Measurements from ENCODE around the gene LRRC36.

Gene LRRC36

GRCh38 chr16:67312719-67313118 is 13.9 kb upstream of the LRRC36 start:
- no peak for DNase-seq (ENCODE audit: low read depth, low spot score)
- TF ChIP-seq CTCF (IDR thresholded peaks at IDR 0.05; ENCODE audit: insufficient read depth, low read length, missing control alignments), result no peak
- POLR2A ChIA-PET, result no interaction called here
- H3K4me3 ChIP-seq (ENCODE audit: low read depth, low read length), result no peak overlapping the region
- CTCF ChIA-PET, result interaction anchor here (1.2 to 1.4 kb wide), 3 partner anchors 13 to 81 kb away, joined by 3 to 6 read pairs (median 4); partner anchors contain the start of gene TPPP3

DNA sequence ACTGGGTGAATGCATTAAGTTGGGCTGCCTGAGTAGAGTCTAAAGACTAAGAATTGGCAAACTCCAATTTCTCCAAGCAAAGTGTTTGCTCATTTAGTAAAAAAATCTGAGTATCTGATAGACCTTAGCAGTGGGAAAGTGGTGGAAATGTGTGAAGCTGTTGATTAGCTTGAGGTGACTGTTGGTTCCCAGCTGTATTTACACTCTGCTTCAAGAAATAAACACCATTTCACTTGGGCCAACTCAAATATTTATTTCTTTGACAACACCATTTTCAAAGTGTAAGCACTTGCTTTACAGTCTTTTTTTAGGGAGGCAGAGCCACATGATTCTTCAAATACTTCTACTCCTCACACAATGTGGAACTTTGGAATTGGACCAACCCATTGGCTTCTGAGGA is 8.8 kb upstream of the LRRC36 start:
- TF ChIP-seq CTCF (IDR thresholded peaks at IDR 0.05; ENCODE audit: insufficient read depth, low read length, missing control alignments), result no peak
- no peak for DNase-seq (ENCODE audit: low read depth, low spot score)
- ChIA-PET POLR2A (no interaction called here), CTCF (no interaction called here)
- no peak overlapping the region for H3K4me3 ChIP-seq (ENCODE audit: low read depth, low read length)

DNA sequence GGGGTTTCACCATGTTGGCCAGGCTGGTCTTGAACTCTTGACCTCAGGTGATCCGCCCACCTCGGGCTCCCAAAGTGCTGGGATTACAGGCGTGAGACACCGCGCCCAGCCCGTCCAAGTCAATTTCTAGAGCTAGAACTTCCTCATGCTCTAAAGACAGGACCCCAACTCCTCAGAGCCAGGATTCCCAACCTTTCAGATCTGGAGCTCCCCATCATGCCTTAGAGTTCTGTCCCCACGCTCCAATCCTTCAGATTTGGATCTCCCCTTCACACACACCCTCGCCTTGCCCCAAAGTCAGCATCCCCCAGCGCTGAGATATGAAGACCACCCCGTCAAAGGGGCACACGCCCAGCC is 522 bp upstream of the LRRC36 start:
- DNase-seq (ENCODE audit: low read depth, low spot score), result no peak
- H3K4me3 ChIP-seq (ENCODE audit: low read depth, low read length), result peak overlapping the region; percentile 52
- POLR2A ChIA-PET, result no interaction called here
- CTCF ChIA-PET, result interaction anchor here (0.6 to 3.9 kb wide), 9 partner anchors 12 to 309 kb away, joined by 3 to 23 read pairs (median 4); partner anchors contain the start of genes FHOD1 and TPPP3
- no peak for TF ChIP-seq CTCF (IDR thresholded peaks at IDR 0.05; ENCODE audit: insufficient read depth, low read length, missing control alignments)

DNA sequence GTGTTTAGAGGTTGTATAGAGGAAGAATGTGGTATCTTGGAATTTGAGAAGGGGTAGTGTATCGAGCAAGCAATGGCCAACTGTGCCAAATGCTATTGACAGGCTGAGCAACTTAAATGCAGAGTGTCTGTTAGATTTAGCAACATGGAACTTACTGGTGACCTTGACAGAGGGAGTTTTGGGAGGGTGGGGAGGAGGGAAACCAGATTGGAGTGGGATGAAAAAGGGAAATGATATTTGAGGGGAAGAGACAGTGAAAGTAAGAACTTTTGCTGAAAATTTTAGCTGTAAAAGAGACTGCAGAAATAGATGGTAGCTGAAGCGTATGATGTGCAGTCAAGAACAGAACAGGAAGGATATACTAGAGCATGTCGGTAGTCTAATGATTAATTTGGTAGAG is 1.1 kb downstream of the LRRC36 start:
- TF ChIP-seq CTCF (IDR thresholded peaks at IDR 0.05; ENCODE audit: insufficient read depth, low read length, missing control alignments), result no peak
- no peak overlapping the region for H3K4me3 ChIP-seq (ENCODE audit: low read depth, low read length)
- DNase-seq (ENCODE audit: low read depth, low spot score), result no peak
- ChIA-PET CTCF (interaction anchor here (0.7 to 3.9 kb wide), 8 partner anchors 10 to 153 kb away, joined by 3 to 23 read pairs (median 4); partner anchors contain the start of gene ATP6V0D1), POLR2A (no interaction called here)

DNA sequence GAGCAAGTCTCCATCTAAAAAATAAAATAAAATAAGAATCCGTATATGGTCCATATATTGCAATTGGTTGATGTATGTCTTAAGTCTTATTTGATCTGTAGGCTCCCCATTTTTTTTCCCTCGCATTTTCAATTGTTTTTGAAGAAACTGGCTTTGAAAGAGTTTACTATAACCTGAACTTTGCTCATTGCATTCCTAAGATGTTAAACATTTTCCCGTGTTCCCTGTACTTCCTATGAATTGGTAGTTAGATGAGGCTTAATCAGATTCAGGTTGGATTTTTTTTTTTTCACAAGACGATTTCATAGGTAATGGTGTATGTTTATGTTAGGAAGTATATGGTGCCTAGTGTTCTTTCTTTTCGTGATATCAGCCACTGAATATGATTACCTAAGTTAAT is 3.3 kb downstream of the LRRC36 start:
- ChIA-PET CTCF (interaction anchor here (1.1 to 1.6 kb wide), 2 partner anchors 10 to 15 kb away, joined by 4 to 6 read pairs; no protein-coding TSS in a partner anchor), POLR2A (no interaction called here)
- no peak overlapping the region for H3K4me3 ChIP-seq (ENCODE audit: low read depth, low read length)
- no peak for TF ChIP-seq CTCF (IDR thresholded peaks at IDR 0.05; ENCODE audit: insufficient read depth, low read length, missing control alignments)
- DNase-seq (ENCODE audit: low read depth, low spot score), result no peak

- DNase-seq (ENCODE audit: low read depth, low spot score), result no peak
- CTCF ChIA-PET, result interaction anchor here (0.8 to 1.4 kb wide), 2 partner anchors 17 to 73 kb away, joined by 3 to 4 read pairs; no protein-coding TSS in a partner anchor
- POLR2A ChIA-PET, result no interaction called here
- H3K4me3 ChIP-seq (ENCODE audit: low read depth, low read length), result no peak overlapping the region
- TF ChIP-seq CTCF (IDR thresholded peaks at IDR 0.05; ENCODE audit: insufficient read depth, low read length, missing control alignments), result no peak
Measured at GRCh38 chr16:67333315-67333714, 6.7 kb downstream of the LRRC36 start.
